Right lobe of liver (tissue), 6 donors: Measurements from ENCODE around the gene MYL10. TPM values are rescaled to one million over a fixed set of nuclear protein-coding genes. Genes with fewer than 3 reads are reported as not detected.

ENCODE experiments used
- ATAC-seq, 4 donors: fragments of 200-7000 bp; cut with Tn5 transposase; one replicate each; pipeline ENCODE4 v1.9.1; 2020; ENCODE audit warnings: mild to moderate bottlenecking in 4 of 4, moderate library complexity in 4 of 4
- DNase-seq, 3 donors: peaks; one replicate each; pipeline ENCODE4 v3.0.0-alpha.2; 2020
- H3K27ac ChIP-seq, 3 donors: fragments of 200-600 bp; one replicate each; pipeline ENCODE4 v1.8.0; 2022
- H3K27me3 ChIP-seq, 2 donors: fragments of 200-600 bp; one replicate each; pipeline ENCODE4 v1.8.0; 2022
- H3K36me3 ChIP-seq, 4 donors: fragments of 200-600 bp; sonication (generic) in 1 of 4; one replicate each; pipeline versions ENCODE4 v1.5.1 to v1.8.0; 2017 to 2022; ENCODE audit warnings: control low read depth in 1 of 4
- H3K4me1 ChIP-seq, 4 donors: fragments of 200-600 bp; sonication (generic) in 1 of 4; one replicate each; pipeline versions ENCODE4 v1.5.1 to v1.8.0; 2017 to 2022; ENCODE audit warnings: control low read depth in 1 of 4
- H3K4me3 ChIP-seq, 3 donors: fragments of 200-600 bp; one replicate each; pipeline ENCODE4 v1.8.0; 2022
- H3K9me3 ChIP-seq, 4 donors: fragments of 200-600 bp; sonication (generic) in 1 of 4; one replicate each; pipeline versions ENCODE4 v1.5.1 to v1.8.0; 2017 to 2022; ENCODE audit warnings: control low read depth in 1 of 4
- POLR2A ChIP-seq: fragments of 450-650 bp; IDR thresholded peaks from one replicate; pipeline ENCODE4 v1.6.1; 2017; ENCODE audit warnings: antibody characterized with exemption, mild to moderate bottlenecking
- WGBS: methylation state at CpG from one replicate; pipeline ENCODE4 v1.1.6; 2018; ENCODE audit warnings: low coverage, low lambda C conversion rate; ENCODE audit not compliant: insufficient coverage; ENCODE audit errors: missing lambda C conversion rate; 5-methylcytosine and 5-hydroxymethylcytosine counted together
- intact Hi-C, 2 donors: fragments of 100-400 bp; cut with DNase I; formaldehyde crosslinking; loops; one replicate each; pipeline versions ENCODE4 v1.11.2 to v1.14.1; 2022
- long read RNA-seq: library from polyadenylated mRNA; unstranded; transcript quantifications from one replicate; pipeline ENCODE4 v2.0.0, GENCODE V29; 2019
- total RNA-seq, 6 experiments: library from RNA; depleted of rRNA in 2 of 6; stranded (reverse); fragments of >200 nt in 2 of 6; fragmentation: NEBNext Ultra II Directional in 3 of 6; extraction: Animal tissue kit (Norgen Biotek cat#: 25700) in 3 of 6; gene quantifications; one replicate each; pipeline versions ENCODE4 v1.1.0 to v1.2.4, GENCODE V29; 2016 to 2023
- TF ChIP-seq, protein P1 (sequence below), 4 donors: fragments of 200-600 bp in 3 of 4; fragments of 450-650 bp in 1 of 4; IDR thresholded peaks; one replicate each; pipeline versions ENCODE4 v1.5.1 to v1.8.0; 2016 to 2022; ENCODE audit warnings: antibody characterized with exemption in 4 of 4, mild to moderate bottlenecking in 2 of 4
- donor health status: DM: no; HTN: yes; CAD: no.
- donor health status: DM: no; HTN: no; CAD: no.
- donor health status: DM: no; HTN: no; CAD: no.
- donor health status: DM: no; HTN: yes; CAD: no.
- donor health status: DM: no; HTN: yes; CAD: no.

The MYL10 gene
- total RNA-seq: not detected
- long read RNA-seq: 0 reads

DNA sequence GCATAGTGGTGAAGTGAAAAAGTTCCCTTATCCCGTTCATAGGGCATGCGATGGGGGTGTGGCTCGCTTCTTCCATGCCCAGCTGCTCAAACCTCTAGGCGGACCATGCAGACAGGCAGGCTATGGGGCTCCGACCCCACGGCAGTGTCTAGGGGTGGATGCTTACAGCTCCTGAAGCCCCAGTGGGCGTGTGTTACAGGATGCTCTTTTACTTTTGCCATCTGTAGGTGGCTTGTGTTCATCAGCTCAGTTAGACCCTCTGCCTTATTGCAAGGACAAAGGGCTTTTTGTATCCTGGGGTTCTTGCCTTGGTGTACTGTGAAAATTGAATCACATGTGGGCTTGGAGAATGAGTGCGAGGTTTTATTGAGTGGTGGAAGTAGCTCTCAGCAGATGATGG lies at the start of gene MYL10:
Gene MYL10, minus strand, starts transcription at position 126 of the 400 bp plus-strand sequence. CDS start 178 bp downstream, outside the sequence.
- ATAC-seq: no peak
- Histone ChIP-seq H3K27ac (no peak within 1 kb of the TSS), H3K4me1 (no peaks in the 10 kb centered on the region), H3K36me3 (no peaks in the 10 kb centered on the region), H3K27me3 (no peaks in the 10 kb centered on the region), H3K9me3 (no peaks in the 10 kb centered on the region), H3K4me3 (no peak within 1 kb of the TSS)
- 55% methylated on average over 3 of the region's 8 CpGs for WGBS
- intact Hi-C loops: no loop called here
- DNase-seq: no peak
- TF ChIP-seq POLR2A: no peak
- TF ChIP-seq, protein P1, sequence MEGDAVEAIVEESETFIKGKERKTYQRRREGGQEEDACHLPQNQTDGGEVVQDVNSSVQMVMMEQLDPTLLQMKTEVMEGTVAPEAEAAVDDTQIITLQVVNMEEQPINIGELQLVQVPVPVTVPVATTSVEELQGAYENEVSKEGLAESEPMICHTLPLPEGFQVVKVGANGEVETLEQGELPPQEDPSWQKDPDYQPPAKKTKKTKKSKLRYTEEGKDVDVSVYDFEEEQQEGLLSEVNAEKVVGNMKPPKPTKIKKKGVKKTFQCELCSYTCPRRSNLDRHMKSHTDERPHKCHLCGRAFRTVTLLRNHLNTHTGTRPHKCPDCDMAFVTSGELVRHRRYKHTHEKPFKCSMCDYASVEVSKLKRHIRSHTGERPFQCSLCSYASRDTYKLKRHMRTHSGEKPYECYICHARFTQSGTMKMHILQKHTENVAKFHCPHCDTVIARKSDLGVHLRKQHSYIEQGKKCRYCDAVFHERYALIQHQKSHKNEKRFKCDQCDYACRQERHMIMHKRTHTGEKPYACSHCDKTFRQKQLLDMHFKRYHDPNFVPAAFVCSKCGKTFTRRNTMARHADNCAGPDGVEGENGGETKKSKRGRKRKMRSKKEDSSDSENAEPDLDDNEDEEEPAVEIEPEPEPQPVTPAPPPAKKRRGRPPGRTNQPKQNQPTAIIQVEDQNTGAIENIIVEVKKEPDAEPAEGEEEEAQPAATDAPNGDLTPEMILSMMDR (IDR thresholded peaks at IDR 0.05): no peak

DNA sequence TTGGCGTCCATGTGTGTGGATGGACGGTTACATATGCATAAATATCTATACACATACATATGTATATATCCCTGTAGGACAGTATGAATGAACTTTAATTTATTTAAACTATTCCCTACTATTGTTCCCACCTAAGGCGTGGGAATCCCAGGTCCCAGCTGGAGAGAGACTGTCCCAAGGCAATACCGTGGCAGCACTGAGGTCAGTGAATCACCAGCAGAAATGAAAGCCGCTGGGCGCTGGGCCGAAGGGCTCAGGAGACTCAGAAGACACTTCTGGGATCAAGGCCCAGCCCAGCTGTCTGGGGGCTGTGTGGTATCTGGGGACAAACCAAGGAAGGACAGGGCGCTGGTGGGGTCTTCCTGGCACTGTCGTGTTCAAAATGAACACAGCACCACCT lies 49.6 kb upstream of the MYL10 start:
- Histone ChIP-seq H3K36me3 (no peaks in the 10 kb centered on the region), H3K27ac (no peak overlapping the region), H3K4me1 (no peaks in the 10 kb centered on the region), H3K9me3 (no peaks in the 10 kb centered on the region), H3K4me3 (no peak overlapping the region), H3K27me3 (no peaks in the 10 kb centered on the region)
- 60% methylated on average over 5 of the region's 9 CpGs for WGBS
- DNase-seq (no peak), ATAC-seq (no peak)
- intact Hi-C loops: no loop called here
- TF ChIP-seq, protein P1 (IDR thresholded peaks at IDR 0.05): no peak
- TF ChIP-seq POLR2A: no peak

DNA sequence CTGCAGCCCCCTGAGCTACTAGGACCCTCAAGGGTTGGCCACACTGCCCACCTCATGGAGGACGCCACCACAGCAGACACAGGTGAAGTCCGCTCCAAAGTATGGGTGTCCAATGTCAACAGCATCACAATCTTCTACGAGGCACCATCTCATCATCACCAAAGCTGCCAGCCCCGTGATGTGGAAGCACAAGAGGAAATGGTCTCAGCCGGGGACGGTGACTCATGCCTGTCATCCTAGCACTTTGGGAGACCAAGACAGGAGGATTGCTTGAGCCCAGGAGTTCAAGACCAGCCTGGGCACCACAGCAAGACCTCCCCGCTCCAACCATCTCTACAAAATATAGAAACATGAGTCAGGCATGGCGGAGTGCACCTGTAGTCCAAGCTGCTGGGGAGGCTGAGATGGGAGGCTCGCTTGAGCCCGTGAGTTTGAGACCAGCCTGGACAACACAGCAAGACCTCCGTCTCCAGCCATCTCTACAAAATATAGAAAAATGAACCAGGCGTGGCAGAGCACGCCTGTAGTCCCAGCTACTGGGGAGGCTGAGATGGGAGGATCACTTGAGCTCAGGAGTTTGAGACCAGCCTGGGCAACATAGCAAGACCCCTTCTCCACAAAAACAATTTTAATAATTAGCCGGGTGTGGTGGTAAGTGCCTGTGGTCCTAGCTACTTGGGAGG lies 48.8 kb upstream of the MYL10 start:
- WGBS: 71% methylated on average over 5 of the region's 14 CpGs
- Histone ChIP-seq H3K36me3 (no peaks in the 10 kb centered on the region), H3K27me3 (no peaks in the 10 kb centered on the region), H3K9me3 (no peaks in the 10 kb centered on the region), H3K4me3 (no peak overlapping the region), H3K4me1 (no peaks in the 10 kb centered on the region), H3K27ac (no peak overlapping the region)
- no peak for DNase-seq
- TF ChIP-seq, protein P1 (IDR thresholded peaks at IDR 0.05): no peak
- TF ChIP-seq POLR2A: no peak
- ATAC-seq: no peak
- intact Hi-C loops: no loop called here

DNA sequence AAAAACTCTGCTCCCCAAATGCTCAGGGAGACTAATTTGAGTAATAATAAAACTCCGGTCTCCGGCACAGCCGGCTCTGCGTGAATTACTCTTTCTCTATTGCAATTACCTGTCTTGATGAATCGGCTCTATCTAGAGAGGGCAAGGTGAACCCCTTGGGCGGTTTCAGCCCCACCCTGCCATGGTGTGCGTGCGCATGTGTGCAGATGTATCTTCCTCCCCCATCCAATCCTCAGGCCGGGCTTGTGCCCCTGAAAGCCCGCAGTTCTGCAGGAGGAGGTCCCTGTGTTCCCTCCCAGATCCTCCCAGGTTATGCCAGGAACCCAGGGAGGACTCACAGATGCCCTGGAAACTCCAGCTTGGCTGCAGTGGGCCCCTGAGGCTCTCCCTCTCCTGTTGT lies 48.3 kb upstream of the MYL10 start:
- WGBS: 87% methylated on average over 9 of the region's 10 CpGs
- Histone ChIP-seq H3K4me1 (no peaks in the 10 kb centered on the region), H3K9me3 (no peaks in the 10 kb centered on the region), H3K4me3 (no peak overlapping the region), H3K27me3 (no peaks in the 10 kb centered on the region), H3K36me3 (no peaks in the 10 kb centered on the region), H3K27ac (no peak overlapping the region)
- TF ChIP-seq, protein P1 (IDR thresholded peaks at IDR 0.05): no peak
- no peak for TF ChIP-seq POLR2A
- DNase-seq: no peak
- ATAC-seq: no peak
- intact Hi-C loops: no loop called here
